Amygdala (tissue), 56 donors: ENCODE data around the gene CHST11.
"Not testable (repeated sequence)": the region's sequence is repeated elsewhere in the genome, so short reads cannot be mapped to it uniquely, and the experiment has no call there.

ENCODE experiments used
- DNase-seq, 56 donors: peaks; one replicate each; lab custom pipeline; 2025; lab: John Stamatoyannopoulos, UW

Gene CHST11

DNA sequence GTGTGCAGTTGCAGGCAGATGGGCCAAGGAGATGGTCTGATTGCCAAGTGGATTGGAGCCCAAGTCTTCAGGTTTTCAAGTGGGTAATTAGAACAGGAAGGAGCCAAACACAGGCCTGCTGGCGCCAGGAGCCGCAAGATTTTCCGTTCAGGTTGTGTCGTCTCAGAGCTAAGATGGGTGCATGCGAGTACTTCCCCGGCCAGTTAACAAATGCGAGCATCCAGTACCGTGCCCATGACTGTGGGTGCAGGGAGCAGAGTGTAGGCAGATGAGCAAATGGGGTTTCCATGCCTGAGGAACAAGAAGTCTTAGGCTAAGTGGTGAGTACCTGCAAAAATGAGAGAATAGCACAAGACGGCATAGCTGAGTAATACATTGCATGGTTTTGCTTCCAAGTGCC lies 90.5 kb downstream of the CHST11 start:
- peak in 1 of 56 donors; percentile 8 for DNase-seq

DNA sequence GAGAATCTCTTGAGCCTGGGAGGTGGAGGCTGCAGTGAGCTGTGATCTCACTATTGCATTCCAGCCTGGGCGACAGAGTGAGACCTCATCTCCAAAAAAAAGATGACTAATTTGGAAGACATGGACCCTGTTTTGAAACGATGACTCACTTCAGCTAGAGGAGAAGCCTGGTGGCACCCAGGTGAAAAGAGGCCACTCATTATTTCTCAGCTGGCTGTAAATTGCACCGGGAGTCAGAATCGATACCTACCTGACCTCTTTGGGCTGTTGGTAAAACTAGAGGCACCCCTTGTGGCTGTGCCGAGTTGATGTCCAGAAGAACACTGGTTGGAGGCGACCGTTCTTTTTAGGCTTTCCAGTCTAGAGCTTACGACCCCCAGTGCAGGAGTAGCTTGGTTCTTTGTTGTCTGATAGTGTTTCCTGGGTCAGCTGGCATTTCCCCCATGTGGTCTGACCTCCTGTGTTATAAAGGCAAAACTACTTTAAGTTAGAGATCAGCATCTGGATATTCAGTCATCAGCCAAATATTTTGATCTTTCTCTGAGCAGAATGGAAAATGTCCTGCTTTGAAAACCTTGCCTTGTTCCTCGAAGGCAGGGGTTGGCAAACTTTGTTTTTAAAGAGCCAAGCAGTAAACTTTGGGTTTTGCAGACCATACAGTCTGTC lies 93.2 kb downstream of the CHST11 start:
- DNase-seq: no peak

DNA sequence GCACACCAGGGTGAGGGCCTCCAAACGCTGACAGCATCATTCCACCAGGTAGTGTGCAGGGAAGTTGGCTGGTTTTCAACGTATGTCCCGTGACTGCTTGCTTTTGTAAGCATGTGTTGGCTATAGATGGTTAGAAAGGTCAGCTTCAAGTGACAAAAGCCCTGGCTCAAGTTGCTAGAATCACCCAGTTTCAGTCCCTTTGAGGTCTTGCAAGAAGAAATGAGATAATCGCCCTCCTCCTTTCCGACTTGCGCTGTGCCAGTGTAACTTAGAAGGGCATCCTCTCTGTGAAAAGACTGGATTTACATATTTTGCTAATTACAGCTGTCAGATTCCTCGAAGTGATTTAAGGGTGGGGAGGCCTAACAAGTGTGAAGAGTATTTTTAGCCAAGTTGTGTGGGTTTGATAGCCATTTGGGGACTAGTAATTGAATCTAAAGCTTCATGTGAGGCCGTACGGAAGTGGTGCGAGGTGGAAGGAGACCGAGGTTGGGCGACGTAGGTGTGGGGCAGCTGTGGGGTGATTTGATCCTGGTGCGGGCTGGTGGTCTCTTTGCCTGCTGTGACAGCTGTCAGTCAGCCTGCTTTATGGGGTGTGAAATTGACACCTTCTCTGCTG lies 94.7 kb downstream of the CHST11 start:
- no peak for DNase-seq

DNA sequence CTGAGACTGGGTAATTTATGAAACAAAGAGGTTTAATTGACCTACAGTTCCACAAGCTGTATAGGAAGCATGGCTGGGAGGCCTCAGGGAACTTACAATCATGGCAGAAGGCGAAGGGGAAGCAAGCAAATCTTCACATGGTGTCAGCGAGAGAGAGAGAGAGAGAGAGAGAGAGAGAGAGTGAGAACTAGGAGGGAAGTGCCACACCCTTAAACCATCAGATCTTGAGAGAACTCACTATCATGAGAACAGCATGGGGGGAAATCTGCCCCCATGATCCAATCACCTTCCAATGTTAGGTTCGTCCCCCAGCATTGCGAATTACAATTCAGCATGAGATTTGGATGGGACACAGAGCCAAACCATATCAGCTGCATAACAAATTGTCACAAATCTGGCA lies 96.7 kb downstream of the CHST11 start:
- DNase-seq: no peak

DNA sequence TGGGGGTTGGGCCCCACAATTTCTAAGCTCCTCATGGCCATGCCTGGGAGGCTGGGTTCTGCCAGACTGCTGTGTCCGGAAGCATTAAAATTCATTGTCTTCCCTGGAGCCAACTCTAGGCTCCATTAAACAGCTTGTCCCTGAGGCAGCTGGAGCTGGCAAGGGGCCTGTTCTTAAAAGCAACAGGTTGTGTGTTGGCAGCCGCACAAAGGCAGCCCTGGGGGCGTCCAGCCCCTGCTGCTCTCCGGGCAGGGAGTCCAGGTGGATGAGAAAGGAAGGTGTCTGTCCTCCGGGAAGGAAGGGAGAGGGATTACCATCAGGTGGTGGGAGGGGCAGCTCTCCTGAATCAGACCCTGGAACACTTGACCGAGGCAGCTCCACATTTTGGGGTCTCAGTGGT lies 98.9 kb downstream of the CHST11 start:
- DNase-seq: no peak

DNA sequence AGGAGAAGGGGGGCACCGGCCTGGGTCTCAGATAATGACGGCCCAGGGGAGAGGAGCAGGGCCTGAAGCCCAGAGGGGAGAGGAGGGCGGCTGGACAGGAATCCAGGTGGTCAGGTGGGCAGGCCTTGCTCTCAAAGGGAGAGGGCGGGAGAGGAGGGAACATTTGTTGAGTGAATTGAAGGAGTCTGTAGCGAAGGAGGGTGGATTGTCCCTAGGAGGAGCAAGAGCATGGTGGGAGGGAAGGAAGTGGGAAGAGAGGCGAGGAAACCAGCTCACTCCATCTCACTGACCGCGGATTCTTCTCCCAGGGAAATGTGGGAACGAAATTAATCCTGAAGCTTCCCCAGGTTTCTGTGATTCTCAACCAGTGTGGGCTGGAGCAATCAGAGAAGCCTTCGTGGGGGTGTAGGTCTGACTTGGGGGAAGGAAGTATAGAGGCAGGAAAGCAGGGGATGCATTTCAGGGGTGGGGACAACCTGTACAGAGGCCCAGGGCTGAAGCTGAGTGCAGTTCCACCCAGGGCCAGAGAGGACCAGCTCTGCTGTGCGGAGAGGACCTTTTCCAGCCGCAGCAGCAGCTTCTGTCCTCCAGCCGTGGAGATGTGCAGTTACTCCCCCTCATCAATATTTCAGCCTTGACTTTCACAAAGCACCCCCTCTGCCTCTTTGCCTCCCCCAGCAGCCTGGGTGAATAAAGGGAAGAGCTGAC lies 100.9 kb downstream of the CHST11 start:
- no peak for DNase-seq

DNA sequence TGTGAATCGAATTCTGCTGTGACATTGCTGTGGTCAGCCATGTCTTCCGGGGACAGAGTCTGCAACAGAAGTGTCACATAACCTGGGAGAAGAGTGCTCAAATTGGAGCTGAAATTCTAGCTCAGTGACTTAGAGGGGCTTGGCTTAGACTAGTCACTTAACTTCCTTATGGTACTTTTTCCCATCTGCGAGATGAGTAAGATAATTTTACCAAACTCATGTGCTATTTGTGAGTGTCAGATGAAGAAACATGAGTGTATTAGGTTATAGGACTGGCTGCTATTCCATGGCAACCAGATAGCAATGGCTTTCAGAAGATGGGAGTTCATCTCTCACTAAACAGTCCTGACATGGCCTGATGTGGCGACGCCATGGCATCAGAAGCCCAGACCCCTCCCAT lies 104.1 kb downstream of the CHST11 start:
- no peak for DNase-seq

DNA sequence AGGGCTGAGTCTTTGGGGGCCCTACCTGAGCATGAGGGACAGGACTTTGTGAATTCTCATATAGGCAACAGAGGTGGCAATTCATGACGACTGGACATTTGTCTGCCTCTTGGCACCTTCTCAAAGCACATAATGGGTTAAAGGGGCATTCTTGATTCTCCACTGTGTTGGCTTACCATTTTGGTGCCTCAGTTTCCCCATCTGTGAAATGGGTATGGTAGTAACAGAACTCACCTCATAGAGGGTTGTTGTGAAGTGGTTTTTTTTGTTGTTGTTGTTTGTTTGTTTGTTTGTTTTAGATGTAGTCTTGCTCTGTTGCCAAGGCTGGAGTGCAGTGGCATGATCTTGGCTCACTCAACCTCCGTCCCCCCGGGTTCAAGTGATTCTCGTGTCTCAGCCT lies 106.0 kb downstream of the CHST11 start:
- DNase-seq: no peak

DNA sequence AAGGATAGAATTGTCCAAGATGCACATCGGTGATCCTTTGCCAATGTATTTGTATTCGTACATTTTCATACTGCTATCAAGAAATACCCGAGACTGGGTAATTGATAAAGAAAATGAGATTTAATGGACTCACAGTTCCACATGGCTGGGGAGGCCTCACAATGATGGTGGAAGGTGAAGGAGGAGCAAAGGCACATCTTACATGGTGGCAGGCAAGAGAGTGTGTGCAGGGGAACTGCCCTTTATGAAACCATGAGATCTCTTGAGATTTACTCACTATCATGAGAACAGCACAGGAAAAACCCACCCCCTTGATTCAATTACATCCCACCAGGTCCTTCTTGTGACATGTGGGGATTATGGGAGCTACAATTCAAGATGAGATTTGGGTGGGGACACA lies 107.9 kb downstream of the CHST11 start:
- not testable (repeated sequence) for DNase-seq

DNA sequence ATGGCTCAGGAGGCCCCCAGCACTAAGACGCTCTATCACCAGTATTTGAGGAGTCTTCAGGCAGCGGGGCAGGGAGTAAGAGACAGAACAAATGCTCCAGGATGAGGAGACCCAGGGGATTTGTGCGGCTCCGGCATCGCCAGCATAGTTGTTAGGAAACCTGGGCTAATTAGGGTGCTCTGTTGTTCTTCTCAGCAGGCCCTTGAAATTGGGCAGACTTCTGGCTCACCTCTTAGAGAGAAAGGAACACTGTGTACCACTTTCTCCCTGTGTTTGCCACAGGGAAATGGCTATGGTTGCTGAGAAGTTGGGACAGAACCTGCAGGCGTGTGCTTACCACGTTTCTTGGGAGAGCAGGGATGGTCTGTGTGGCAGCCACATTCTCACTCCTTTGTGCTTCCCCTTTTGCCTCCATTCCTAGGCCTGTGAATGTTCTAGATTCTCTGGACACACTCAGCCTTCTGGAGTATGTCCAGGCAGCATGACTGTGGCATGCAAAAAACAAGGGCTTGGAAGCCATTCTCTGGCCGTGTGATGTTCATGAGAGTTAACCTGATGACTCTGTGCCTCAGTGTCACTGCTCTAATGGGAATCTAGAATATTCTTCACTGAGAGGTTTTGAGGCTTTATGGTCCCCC lies 109.0 kb downstream of the CHST11 start:
- peak in 9 of 56 donors; percentile 5 to 46 (median 21) for DNase-seq

DNA sequence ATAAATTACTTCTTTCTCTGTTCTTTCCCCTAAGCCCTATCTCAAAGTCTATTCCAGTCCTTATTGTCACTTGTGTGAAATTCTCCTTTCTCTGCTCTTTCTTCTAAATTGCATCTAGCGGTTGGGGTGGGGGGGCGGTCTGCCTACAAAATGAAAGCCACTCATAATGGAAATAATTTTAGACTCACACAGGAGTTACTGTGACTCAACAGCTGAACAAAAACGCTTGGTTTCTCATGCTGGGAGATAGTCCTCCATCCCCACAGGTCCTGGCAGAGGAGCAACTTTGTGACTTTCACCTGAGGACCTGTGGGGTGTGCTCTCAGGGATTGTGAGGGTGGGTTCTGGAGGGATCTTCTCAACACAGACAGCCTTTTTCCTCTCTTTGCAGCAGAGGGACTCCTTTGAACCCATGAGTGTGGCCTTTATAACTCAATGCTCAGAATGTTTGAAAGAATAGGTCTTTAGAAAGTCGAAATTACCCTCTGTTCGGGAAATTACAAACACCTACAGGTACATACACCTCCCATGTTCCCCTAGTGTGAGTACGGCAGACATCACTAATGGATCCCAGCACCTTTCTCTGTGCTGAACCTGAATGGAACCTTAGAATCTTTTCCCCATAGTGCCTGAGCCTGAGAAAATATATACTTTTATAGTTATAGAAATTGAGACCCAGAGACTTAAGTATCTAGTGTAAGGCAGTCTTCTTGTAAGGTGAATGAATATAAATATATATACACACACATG lies 109.7 kb downstream of the CHST11 start:
- DNase-seq: peak in 1 of 56 donors; percentile 7

DNA sequence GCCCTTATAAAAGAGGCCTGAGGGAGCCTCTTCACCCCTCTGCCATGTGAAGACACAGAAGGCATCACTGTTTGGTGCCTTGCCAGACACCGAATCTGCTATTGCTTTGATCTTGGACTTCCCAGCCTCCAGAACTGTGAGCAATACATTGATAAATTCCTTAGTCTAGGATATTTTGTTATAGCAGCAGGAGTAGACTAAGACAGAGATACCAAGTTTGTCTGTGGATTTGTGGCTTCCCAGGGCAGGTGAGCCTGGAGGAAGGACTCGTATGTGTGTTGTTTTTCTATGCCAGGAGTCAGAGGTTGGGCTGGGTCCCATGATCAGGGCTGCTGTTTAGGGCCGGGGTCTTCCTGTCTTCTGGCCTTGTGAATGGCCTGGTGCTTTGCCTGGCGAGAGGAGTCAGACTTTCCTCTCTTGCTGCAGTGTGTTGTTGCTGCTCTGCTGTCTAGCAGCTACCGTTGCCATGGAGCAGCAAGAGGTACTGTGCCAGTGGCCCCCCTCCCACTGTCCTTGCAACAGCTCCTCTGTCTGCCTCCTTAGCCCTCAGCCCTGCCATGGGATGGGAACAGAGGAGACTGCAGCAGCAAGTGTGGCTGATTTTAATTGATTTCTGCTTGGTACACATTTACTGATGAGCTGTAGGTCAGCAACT lies 111.2 kb downstream of the CHST11 start:
- peak in 22 of 56 donors; percentile 8 to 63 (median 19) for DNase-seq

DNA sequence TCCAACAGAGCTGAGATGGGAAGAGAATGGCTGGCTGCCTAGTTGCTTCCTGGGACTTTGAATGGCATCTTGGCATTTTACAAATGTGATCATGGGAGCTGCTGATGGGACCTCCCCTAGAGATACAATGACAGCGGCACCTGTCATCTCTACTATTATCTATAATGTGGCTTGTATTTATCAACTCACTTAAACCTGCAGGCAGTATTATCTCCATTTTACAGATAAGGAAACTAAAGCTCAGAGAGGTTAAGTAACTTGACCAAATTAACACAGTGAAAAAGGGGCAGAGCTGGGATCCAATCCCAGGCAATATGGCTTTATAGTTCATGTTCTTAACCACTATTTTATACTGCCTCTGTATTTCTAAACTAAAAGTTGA lies 111.7 kb downstream of the CHST11 start:
- DNase-seq: no peak

DNA sequence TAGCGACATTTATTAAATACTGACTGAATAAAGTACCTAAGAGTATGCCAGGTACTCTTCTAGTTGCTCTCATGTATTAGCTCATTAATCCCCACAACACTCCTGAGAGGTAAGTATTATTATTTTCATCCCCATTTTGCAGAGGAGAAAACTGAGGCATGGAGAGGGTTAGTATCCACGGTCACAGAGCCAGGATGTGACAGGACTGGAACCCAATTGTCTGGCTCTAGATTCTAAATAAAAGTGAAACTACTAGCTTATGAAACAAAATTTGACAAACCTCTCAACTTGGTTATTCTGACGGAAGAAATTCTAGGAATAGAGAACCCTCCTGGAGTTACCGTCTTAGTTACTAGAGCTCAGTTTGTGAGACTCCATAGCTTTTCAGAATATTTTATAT lies 112.2 kb downstream of the CHST11 start:
- no peak for DNase-seq

DNA sequence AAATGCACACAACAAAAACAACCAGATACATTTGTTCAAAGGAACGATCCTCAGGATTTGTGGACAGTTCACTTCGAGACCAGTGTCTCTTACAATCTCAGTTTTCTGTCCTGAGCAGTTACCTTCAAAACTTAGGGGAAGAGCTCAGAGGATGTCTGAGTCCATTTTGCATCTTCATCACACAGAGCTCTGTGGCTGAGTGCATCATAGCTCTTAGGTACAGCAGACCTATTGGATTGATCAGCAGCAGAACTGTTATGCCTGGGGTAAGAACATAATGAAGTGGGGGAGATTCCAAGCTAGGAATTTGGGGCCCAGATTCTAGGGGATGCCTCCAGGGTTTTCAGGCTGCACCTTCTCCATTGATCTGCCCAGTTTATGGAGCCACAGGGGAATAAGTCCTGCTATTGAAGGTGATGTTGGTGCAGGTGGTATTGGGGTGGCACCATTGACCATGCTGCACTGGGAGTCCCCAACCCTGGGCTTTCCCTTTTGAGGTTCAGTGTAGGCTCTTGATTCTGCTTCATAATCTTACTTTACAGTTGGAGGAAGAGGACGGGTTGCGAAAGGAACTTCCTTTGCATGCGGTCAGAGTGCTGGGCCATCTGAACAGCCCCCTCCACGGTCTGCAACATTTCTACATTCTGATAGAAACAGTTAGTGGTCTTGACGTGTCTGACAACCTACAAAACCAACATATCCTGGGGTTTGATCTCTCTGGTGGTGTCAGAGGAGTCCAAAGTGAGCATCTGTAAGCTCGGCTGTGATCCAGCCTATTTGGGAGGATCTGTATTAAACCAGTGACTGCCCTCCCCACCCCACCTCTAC lies 112.8 kb downstream of the CHST11 start:
- DNase-seq: peak in 1 of 56 donors; percentile 30

DNA sequence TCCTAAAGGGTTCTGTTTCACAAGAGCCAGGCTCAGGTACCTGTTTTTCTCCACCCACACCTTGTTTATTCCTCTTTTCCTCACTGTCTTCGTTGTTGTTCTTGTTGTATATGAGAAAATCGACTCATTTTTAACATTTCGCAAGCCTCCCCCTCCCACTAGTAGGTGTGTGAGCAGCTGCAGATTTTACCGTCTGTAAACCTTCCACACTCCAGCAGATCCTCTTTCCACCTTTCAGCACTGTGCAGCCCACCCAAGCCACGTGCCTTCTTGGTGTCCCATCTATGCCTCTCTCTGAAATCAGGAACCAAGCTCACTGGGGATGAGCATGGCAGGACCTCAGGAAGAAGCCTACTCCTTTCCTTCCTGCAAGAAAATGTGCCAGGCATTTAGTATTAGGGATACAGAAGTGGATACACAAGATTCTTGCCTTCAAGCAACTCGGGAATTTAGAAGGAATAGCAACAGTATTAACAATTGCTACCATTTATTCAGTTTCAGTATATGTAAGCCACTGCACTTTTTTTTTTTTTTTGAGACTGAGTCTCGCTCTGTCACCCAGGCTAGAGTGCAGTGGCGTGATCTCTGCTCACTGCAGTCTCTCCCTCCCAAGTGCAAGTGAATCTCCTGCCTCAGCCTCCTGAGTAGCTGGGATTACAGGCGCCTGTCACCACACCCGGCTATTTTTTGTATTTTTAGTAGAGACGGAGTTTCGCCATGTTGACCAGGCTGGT lies 113.6 kb downstream of the CHST11 start:
- DNase-seq: peak in 1 of 56 donors; percentile 12

DNA sequence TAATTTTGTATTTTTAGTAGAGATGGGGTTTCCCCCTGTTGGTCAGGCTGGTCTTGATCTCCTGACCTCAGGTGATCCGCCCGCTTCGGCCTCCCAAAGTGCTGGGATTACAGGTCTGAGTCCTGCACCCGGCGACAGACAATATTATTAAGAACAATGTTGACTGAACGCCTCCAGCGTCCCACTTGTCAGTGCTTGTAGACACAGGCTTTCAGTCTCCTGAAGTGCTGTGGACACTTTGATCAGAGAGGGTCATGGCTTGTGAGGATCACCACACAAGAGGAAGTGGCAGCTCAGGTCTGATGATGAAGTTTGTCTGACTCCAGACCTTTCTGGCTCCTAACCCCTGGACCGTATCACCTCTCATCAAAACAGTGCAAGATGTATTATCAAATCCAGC lies 114.6 kb downstream of the CHST11 start:
- no peak for DNase-seq

DNA sequence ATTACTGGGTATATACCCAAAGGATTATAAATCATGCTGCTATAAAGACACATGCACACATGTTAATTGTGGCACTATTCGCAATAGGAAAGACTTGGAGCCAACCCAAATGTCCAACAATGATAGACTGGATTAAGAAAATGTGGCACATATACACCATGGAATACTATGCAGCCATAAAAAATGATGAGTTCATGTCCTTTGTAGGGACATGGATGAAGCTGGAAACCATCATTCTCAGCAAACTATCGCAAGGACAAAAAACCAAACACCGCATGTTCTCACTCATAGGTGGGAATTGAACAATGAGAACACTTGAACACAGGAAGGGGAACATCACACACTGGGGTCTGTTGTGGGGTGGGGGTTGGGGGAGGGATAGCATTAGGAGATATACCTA lies 117.6 kb downstream of the CHST11 start:
- DNase-seq: not testable (repeated sequence)

DNA sequence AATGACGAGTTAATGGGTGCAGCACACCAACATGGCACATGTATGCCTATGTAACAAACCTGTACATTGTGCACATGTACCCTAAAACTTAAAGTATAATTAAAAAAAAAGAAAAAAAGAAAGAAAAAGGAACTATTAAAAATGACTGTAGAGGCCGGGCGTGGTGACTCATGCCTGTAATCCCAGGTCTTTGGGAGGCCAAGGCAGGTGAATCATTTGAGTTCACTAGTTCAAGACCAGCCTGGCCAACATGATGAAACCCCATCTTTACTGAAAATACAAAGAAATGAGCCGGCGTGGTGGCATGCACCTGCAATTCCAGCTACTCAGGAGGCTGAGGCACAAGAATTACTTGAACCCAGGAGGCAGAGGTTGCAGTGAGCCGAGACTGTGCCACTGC lies 118.0 kb downstream of the CHST11 start:
- not testable (repeated sequence) for DNase-seq
